ENCODE measurements around the gene CTDSP2. TPM values are rescaled to one million over a fixed set of nuclear protein-coding genes. Genes with fewer than 3 reads are reported as not detected.

CTDSP2 gene
- total RNA-seq, 2 donors from 2014 or later = 131 to 200 TPM

- H3K4me3 ChIP-seq = no peak overlapping the region
- no peaks in the 10 kb centered on the region for H3K36me3 ChIP-seq
- H3K9ac ChIP-seq (ENCODE audit: low read depth in 2 of 2, low read length in 2 of 2) = no peak overlapping the region
- peaks cover 10% of the 10 kb centered on the region for H3K4me1 ChIP-seq
- DNase-seq = no peak
- no peak overlapping the region for H3K27ac ChIP-seq
- H3K27me3 ChIP-seq = no peaks in the 10 kb centered on the region
- no peak for TF ChIP-seq CTCF (IDR thresholded peaks at IDR 0.05)
- H3K9me3 ChIP-seq = no peaks in the 10 kb centered on the region
- intact Hi-C loops (cut with DNase I) = no loop called here
Measured at GRCh38 chr12:57813111-57813970, 33.2 kb downstream of the CTDSP2 start.

- DNase-seq = no peak
- H3K27me3 ChIP-seq = no peaks in the 10 kb centered on the region
- H3K4me1 ChIP-seq = no peaks in the 10 kb centered on the region
- no peak overlapping the region for H3K27ac ChIP-seq
- no peak for TF ChIP-seq CTCF (IDR thresholded peaks at IDR 0.05)
- no peak overlapping the region for H3K9ac ChIP-seq (ENCODE audit: low read depth in 2 of 2, low read length in 2 of 2)
- no peaks in the 10 kb centered on the region for H3K9me3 ChIP-seq
- intact Hi-C loops (cut with DNase I) = no loop called here
- no peaks in the 10 kb centered on the region for H3K36me3 ChIP-seq
- no peak overlapping the region for H3K4me3 ChIP-seq
Measured at GRCh38 chr12:57811028-57811755, 35.3 kb downstream of the CTDSP2 start.

GRCh38 chr12:57810450-57810849 is 36.1 kb downstream of the CTDSP2 start:
- Histone ChIP-seq H3K36me3 (no peaks in the 10 kb centered on the region), H3K9ac (ENCODE audit: low read depth in 2 of 2, low read length in 2 of 2) (no peak overlapping the region), H3K4me1 (no peaks in the 10 kb centered on the region), H3K4me3 (no peak overlapping the region), H3K27me3 (no peaks in the 10 kb centered on the region), H3K9me3 (no peaks in the 10 kb centered on the region), H3K27ac (no peak overlapping the region)
- intact Hi-C loops (cut with DNase I) = no loop called here
- no peak for DNase-seq
- TF ChIP-seq CTCF (IDR thresholded peaks at IDR 0.05) = no peak

GRCh38 chr12:57809425-57809824 is 37.1 kb downstream of the CTDSP2 start:
- H3K9ac ChIP-seq (ENCODE audit: low read depth in 2 of 2, low read length in 2 of 2) = no peak overlapping the region
- H3K36me3 ChIP-seq = no peaks in the 10 kb centered on the region
- no peak overlapping the region for H3K27ac ChIP-seq
- no peaks in the 10 kb centered on the region for H3K9me3 ChIP-seq
- no peak for DNase-seq
- H3K27me3 ChIP-seq = no peaks in the 10 kb centered on the region
- H3K4me1 ChIP-seq = no peaks in the 10 kb centered on the region
- intact Hi-C loops (cut with DNase I) = no loop called here
- no peak for TF ChIP-seq CTCF (IDR thresholded peaks at IDR 0.05)
- no peak overlapping the region for H3K4me3 ChIP-seq

- Histone ChIP-seq H3K9ac (ENCODE audit: low read depth in 2 of 2, low read length in 2 of 2) (no peak overlapping the region), H3K4me3 (no peak overlapping the region), H3K36me3 (no peaks in the 10 kb centered on the region), H3K27ac (no peak overlapping the region), H3K4me1 (no peaks in the 10 kb centered on the region), H3K27me3 (no peaks in the 10 kb centered on the region), H3K9me3 (no peaks in the 10 kb centered on the region)
- intact Hi-C loops (cut with DNase I) = no loop called here
- no peak for DNase-seq
- TF ChIP-seq CTCF (IDR thresholded peaks at IDR 0.05) = no peak
Measured at GRCh38 chr12:57808351-57808750, 38.2 kb downstream of the CTDSP2 start.

Data from colonic mucosa (tissue), 4 donors.